Amniotic epithelial cell (primary cell): ENCODE measurements around the gene SPDYE16.
"Not testable (repeated sequence)": the region's sequence is repeated elsewhere in the genome, so short reads cannot be mapped to it uniquely, and the experiment has no call there.

ENCODE experiments used
- DNase-seq: peaks from one replicate; pipeline ENCODE4 v3.0.0-alpha.2; 2010; ENCODE audit warnings: low read depth

The SPDYE16 gene

DNA sequence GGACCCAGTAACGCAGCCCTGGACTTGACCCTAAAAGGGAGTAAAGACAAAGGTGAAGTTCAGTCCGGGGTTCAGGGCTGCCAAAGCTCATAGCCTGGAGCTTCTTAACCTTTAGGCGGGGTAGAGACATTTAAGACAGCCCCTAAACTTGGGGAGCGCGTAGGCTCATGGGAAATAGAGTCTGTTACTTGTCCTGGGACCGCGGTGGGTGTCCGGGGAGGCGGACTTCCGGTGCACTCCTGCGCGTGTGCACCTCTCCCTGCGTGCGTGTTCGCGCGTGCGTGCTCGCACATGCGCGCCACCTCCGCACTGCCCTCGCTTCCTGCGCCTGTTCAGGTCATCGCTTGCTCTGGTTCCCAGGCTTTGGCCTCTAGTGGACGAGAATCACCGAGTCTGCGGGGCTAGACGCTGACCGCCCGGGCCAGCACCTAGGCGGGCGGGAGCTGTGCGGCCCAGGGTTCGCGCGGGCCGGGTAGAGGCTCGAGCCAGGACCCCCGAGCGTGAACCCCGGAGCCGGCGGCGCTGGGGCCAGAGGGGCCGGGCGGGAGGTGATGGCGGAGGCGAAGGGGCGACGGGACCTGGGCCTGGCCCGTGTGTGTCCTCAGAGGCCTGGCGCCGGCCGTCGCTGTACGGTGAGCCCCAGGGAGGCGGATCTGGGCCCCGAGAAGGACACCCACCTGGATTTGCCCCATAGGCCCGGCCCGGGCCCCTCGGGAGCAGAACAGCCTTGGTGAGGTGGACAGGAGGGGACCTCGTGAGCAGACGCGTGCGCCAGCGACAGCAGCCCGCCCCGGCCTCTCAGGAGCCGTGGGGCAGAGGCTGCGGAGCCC is 6.1 kb upstream of the SPDYE16 start:
- peak; percentile 92 for DNase-seq

GRCh38 chr7:76531643-76532042 is 11.5 kb downstream of the SPDYE16 start:
- DNase-seq = not testable (repeated sequence)

DNA sequence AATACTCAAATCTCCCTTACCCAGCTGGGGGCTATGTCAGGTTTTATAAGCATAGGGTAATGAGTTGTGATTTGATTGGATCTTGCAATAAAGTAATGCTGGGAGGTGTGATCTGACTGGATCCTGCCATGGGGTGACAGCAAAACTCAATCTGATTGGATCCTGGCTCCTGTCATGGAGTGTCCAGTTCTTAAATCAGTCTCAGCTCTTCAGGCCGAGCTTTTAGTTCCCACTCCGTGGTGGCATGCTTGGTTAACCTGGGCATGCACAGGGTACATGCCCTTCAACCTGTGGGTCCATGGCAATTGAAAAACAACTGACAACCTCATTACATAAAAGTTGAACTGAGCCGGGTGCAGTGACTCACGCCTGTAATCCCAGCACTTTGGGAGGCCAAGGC is 16.9 kb downstream of the SPDYE16 start:
- DNase-seq = not testable (repeated sequence)

DNA sequence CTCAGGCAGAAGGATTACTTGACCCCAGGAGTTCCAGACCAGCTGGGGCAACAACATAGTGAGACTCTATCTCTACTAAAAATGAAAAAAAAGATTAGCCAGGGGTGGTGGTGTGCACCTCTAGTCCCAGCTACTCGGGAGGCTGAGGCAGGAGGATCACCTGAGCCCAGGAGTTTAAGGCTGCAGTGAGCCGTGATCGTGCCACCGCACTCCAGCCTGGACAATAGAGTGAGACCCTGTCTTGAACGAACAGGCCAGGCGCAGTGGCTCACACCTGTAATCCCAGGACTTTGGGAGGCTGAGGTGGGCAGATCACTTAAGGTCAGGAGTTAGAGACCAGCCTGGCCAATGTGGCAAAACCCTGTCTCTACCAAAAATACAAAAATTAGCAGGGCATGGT is 26.2 kb downstream of the SPDYE16 start:
- not testable (repeated sequence) for DNase-seq

DNA sequence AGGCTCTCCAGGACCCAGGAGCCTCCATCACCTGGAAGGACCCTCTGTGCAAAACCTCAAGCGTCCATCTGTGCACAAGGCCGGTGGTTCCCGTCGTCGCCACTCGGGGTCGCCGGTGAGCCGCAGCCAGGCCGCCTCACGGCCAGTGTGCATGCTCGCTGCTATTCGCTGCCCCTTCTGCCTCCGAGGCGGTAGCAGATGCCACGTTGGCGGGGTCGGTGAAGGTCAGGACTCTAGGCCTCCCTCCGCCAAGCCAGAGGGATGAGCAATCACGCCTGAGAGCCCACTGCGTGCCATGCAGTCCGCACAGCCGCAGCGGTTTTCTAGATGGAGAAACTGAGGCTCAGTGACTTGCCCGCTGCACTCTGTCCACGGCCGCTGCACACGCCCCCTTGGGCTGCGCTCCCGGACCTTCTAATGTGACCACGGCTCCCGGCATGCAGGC is 27.1 kb downstream of the SPDYE16 start:
- peak; percentile 36 for DNase-seq

DNA sequence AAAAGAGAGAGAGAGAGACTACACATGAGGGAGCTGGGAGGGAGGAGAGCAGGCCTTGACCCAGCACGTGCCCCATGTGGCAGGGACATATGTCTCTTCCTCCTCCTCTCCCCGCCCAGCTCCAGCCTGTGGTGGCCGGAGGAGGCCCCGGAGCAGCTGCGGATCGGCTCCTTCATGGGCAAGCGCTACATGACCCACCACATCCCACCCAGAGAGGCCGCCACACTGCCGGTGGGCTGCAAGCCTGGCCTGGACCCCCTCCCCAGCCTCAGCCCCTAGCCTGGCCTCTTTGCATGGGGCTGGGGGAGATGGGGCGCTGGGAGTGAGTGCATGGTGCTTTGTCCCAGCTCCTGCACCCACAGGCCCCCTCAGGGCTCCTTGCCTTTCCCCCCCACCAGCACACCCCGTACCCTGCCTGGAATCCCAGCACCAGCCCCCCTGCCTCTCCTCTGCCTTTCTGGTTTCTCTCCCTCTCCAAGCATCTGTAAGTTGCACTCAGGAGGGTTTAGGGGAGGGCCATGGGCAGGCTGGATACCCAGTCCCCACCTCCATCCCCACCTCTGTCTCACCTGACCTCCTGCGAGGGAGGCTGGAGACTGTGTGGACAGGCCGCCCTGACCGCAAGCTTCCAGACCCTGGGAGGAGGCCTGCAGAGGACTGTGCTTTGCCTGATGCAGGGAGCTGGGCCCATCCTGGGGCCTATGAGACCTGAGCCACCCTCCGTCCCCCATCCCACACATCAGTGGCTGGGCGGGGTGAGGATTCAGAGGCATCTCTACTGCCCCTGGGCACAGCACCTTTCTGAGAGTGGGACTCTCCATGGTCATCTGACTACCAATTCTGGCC is 27.9 kb downstream of the SPDYE16 start:
- DNase-seq = no peak

DNA sequence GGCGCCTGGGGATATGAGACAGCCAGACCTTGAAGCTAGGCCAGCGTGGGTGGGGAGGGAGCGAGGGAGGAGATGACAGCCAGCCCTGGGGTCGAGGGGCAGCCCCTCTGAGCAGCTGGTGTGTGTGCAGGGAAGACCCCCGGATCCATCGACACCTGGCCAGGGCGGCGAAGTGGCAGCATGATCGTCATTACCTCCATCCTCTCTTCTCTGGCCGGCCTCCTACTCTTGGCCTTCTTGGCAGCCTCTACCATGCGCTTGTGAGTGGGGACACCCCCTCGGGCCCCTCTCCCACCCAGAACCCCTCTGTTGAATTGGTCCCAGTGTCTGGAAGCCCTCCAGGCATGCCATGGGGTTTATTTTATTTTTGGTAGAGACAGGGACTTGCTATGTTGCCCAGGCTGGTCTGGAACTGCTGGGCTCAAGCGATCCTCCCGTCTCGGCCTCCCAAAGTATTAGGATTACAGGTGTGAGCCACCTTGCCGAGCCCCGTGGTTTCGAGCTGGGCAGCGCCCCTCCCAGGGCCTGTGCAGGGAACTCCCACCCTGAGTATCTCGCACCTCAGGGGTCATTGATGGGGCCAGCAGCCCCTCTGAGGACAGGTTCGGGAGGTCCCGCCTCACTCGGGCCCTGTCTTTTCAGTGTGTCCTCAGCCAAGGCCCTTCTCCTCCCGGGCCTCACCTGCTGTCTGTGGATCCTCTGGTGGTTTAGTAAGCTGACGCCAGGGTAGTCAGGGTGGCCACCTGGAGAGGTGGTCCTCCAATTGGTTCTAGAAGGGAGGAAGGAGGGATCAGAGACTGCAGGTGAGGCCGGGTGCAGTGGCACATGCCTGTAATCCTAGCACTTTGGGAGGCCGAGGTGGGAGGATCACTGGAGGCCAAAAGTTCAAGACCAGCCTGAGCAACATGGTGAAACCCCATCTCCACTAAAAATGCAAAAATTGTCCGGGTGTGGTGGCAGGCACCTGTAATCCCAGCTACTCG is 29.0 kb downstream of the SPDYE16 start:
- DNase-seq = no peak

DNA sequence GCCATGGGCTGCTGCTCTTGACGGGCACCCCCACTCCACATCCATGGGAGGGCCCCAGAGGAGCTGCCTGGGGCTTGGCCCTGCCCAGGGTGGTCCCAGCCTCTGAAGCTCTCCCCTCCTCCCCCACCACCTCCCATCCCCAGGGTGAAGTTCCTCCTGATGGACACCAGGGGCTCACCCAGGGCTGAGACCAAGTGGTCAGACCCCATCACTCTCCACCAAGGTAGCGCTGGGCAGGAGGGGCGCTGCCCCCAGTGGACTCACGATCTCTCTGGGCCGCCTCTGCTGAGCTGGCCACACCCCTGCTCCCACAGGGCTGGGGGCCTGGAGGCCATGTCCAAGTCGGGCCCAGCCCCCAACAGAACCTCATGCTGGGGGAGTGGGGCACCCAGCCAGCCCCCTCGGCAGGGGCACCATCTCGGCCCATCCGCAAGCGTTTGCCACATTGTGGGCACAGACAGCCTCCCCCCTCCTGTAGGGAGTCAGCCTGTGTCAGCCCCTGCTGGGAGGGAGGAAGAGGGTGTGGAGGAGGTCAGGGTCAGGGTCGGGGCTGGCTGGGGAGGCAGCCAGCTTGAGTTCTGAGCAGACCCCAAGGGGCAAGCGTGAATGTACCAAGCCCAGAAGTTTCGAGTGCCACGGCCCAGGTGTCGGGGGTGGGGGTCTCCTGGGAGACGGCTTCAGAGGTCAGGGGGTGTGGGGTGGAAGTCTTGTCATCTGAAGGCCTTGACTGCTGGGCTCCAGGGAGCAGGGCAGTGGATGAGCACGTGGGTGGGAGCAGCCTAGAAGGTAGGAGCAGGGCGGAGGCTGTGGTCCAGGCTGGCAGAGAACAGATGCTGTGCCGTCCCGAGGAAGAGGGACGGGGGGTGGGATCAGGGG is 29.9 kb downstream of the SPDYE16 start:
- peak; percentile 37 for DNase-seq

- DNase-seq = not testable (repeated sequence)
Measured at GRCh38 chr7:76511911-76512885, 30.9 kb downstream of the SPDYE16 start.

- DNase-seq = not testable (repeated sequence)
Measured at GRCh38 chr7:76511200-76511910, 31.7 kb downstream of the SPDYE16 start.

DNA sequence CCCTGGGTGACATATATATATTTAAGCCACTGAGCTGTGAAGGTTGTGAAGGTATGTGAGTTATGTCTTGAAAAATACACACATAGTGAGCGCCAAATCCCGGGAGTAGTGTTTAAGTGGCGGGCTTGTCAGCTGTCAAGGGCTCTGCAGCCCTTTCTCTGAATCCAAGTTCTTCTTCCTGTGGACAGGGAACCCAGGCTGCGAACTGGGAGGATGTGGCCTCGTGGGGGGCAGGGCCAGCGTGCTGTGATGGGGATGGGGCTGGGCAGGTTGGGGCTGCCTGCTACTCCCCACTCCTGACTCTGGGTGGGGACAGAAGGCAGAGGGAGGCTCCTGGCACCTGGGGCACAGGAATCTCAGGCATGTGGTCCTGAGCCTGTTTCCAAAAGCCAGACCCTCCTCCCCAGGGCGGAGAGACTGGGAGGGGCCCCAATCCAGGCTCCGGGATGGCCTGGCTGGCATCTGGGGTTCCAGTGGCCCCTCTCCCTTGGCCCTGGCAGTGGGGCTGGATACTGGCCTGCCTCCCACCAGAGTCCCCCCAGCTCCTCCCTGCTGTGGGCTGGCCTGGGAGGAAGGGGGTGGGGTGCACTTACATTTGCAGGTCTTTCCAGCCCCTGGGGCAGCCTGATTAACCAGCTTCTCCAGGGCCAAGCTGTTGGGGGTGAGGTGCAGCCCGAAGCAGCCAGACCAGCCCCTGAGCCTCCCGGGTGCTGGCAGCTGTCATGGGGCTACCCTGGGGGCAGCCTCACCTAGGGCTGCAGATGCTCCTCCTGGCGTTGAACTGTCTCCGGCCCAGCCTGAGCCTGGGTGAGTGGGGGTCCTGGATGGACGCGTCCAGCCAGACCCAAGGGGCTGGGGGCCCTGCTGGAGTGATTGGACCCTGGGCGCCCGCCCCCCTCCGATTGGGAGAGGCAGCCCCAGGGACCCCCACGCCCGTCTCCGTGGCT is 32.9 kb downstream of the SPDYE16 start, which contains the start of gene UPK3B:
Gene UPK3B, plus strand, starts transcription at position 622 of the 947 bp plus-strand sequence. Its CDS starts 101 bp downstream, at position 723.
- DNase-seq = no peak

DNA sequence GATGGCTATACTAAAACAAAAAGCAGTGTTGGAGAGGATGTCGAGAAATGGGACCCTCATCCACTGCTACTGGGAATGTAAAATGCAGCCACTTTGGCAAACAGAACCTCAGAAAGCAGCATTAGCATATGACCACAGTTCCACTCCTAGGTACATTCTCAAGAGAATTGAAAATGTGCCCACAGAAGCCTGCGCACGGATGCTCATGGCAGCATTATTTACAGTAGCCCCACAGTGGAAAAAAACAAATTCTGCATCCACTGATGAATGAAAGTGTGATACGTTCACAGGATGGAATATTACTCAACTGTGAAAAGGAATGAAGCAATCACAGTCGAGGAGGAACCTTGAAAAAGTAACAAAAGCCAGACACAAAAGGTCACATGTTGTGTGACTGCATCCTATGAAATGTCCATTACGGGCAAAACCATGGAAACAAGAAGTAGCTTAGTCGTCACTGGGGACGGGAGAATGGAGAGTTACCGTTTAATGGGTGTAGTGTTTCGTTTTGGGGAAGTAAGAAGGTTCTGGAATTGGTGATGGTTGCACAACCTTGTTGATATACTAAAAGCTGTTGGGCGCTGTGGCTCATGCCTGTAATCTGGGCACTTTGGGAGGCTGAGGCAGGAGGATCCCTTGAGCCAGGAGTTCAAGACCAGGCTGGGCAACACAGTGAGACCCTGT is 35.2 kb downstream of the SPDYE16 start:
- peak; percentile 60 for DNase-seq

DNA sequence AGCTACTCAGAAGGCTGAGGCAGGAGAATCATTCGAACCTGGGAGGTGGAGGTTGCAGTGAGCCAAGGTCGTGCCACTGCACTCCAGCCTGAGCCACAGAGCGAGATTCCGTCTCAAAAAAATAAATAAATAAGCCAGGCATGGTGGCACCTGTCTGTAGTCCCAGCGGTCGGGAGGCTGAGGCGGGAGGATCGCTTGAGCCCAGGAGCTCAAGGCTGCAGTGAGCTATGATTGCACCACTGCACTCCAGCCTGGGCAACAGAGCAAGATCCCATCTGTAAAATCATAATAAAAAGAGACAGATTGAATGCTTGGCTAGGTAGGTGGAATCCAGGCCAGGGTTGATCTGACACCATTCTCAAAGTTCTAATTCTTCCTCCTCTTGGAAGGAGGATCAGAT is 36.5 kb downstream of the SPDYE16 start:
- not testable (repeated sequence) for DNase-seq

DNA sequence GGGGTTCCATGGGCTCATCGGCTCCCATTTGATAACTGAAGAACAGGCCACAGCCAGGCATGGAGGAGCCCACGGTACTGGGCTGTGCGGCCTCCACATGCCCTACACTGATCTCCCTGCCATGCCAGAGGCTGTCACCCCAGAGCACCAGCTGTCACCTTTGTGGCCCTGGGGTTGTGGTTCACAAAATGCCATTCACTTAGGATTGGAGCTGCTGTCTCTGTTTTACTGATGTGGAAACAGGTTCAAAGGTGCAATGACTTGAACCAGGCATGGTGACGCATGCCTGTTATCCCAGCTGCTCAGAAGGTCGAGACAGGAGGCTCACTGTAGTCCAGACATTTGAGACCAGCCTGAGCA is 37.0 kb downstream of the SPDYE16 start:
- DNase-seq = no peak

DNA sequence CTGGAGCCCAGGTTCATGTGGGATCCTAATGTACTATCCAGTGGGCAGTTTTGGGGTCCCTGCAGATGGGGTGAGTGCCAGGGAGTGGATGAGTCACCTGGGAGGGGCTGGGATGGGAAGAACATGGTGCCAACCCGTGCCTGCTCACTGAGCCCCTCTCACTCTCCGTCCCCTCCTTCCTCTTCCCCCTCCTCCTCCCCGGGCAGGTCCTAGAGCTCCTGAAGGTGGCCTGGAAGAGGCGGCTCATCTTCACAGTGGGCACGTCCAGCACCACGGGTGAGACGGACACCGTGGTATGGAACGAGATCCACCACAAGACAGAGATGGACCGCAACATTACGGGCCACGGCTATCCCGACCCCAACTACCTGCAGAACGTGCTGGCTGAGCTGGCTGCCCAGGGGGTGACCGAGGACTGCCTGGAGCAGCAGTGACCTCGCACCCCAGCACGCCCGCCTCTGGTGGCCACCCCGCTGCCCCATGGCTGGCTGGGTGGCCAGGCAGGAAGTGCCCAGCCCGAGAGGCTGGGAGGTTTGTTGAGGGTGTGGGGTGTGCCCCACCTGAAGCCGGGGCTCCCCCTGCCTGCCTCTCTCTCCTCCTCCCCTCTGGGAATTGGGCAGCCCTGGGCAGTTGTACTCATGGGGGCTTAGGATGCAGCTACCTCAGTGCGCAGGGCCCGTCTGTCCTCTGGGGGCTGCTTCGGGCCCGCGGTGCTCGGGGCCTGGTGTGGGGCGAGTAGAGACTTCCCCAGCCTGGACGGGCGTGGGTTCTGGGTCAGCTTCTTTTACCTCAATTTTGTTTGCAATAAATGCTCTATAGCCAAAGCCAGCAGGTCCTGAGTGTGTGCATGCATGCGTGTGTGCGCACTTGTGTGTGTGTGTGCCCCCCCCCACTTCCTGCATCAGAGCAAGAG is 37.7 kb downstream of the SPDYE16 start:
- peak; percentile 18 for DNase-seq
